ENCODE results near the gene DENND1B. TPM values are rescaled to one million over a fixed set of nuclear protein-coding genes. Genes with fewer than 3 reads are reported as not detected.

Gene DENND1B
- total RNA-seq, 1 experiment from 2014 or later: 20.9 TPM

- no peak overlapping the region for H3K4me3 Mint-ChIP-seq (ENCODE audit: unreplicated experiment)
- H3K36me3 Mint-ChIP-seq (ENCODE audit: insufficient read depth, unreplicated experiment): peaks cover 8% of the 10 kb centered on the region
- intact Hi-C loops (cut with micrococcal nuclease): no loop called here
- TF ChIP-seq CTCF (IDR thresholded peaks at IDR 0.05; ENCODE audit: unreplicated experiment): no peak
- H3K27me3 Mint-ChIP-seq (ENCODE audit: insufficient read depth, unreplicated experiment): no peaks in the 10 kb centered on the region
- POLR2A ChIA-PET: interaction anchor here (0.5 kb wide), 1 partner anchor 505 kb away, joined by 3 read pairs; no protein-coding TSS in a partner anchor
- CTCF ChIA-PET: interaction anchor here (0.6 to 1.0 kb wide), 2 partner anchors 166 to 180 kb away, joined by 4 read pairs; no protein-coding TSS in a partner anchor
- H3K4me1 Mint-ChIP-seq (ENCODE audit: insufficient read depth, unreplicated experiment): peaks cover 16% of the 10 kb centered on the region
- no TSS peak for BruUV-seq (replicated peaks)
- H3K27ac Mint-ChIP-seq (ENCODE audit: low read depth, unreplicated experiment): no peak overlapping the region
- no peak for DNase-seq (ENCODE audit: unreplicated experiment)
- peaks cover 13% of the 10 kb centered on the region for H3K9me3 Mint-ChIP-seq (ENCODE audit: unreplicated experiment)
Observed at GRCh38 chr1:197688233-197688632, 87.0 kb downstream of the DENND1B start.

GRCh38 chr1:197686702-197687355 lies 88.5 kb downstream of the DENND1B start:
- no peak for DNase-seq (ENCODE audit: unreplicated experiment)
- ChIA-PET CTCF (interaction anchor here (0.6 to 1.0 kb wide), 3 partner anchors 182 to 228 kb away, joined by 3 to 7 read pairs (median 3); no protein-coding TSS in a partner anchor), POLR2A (interaction anchor here (1.2 kb wide), 1 partner anchor 89 kb away, joined by 3 read pairs; the partner anchor contains the start of gene DENND1B)
- BruUV-seq (replicated peaks): no TSS peak
- no peak for TF ChIP-seq CTCF (IDR thresholded peaks at IDR 0.05; ENCODE audit: unreplicated experiment)
- Mint-ChIP-seq H3K27me3 (ENCODE audit: insufficient read depth, unreplicated experiment) (no peaks in the 10 kb centered on the region), H3K9me3 (ENCODE audit: unreplicated experiment) (peaks cover 13% of the 10 kb centered on the region), H3K4me3 (ENCODE audit: unreplicated experiment) (no peak overlapping the region), H3K36me3 (ENCODE audit: insufficient read depth, unreplicated experiment) (peaks cover 8% of the 10 kb centered on the region), H3K4me1 (ENCODE audit: insufficient read depth, unreplicated experiment) (peaks cover 21% of the 10 kb centered on the region), H3K27ac (ENCODE audit: low read depth, unreplicated experiment) (no peak overlapping the region)
- intact Hi-C loops (cut with micrococcal nuclease): no loop called here

- intact Hi-C loops (cut with micrococcal nuclease): no loop called here
- Mint-ChIP-seq H3K27ac (ENCODE audit: low read depth, unreplicated experiment) (no peak overlapping the region), H3K36me3 (ENCODE audit: insufficient read depth, unreplicated experiment) (peaks cover 8% of the 10 kb centered on the region), H3K4me3 (ENCODE audit: unreplicated experiment) (no peak overlapping the region), H3K9me3 (ENCODE audit: unreplicated experiment) (peaks cover 13% of the 10 kb centered on the region), H3K4me1 (ENCODE audit: insufficient read depth, unreplicated experiment) (peaks cover 21% of the 10 kb centered on the region), H3K27me3 (ENCODE audit: insufficient read depth, unreplicated experiment) (no peaks in the 10 kb centered on the region)
- no peak for TF ChIP-seq CTCF (IDR thresholded peaks at IDR 0.05; ENCODE audit: unreplicated experiment)
- ChIA-PET POLR2A (interaction anchor here (0.7 to 1.2 kb wide), 2 partner anchors 70 to 89 kb away, joined by 3 read pairs; partner anchors contain the start of gene DENND1B), CTCF (interaction anchor here (0.6 to 1.0 kb wide), 2 partner anchors 79 to 183 kb away, joined by 3 to 4 read pairs; no protein-coding TSS in a partner anchor)
- no peak for DNase-seq (ENCODE audit: unreplicated experiment)
- BruUV-seq (replicated peaks): no TSS peak
Observed at GRCh38 chr1:197686231-197686630, 89.0 kb downstream of the DENND1B start.

- Mint-ChIP-seq H3K36me3 (ENCODE audit: insufficient read depth, unreplicated experiment) (peaks cover 8% of the 10 kb centered on the region), H3K27ac (ENCODE audit: low read depth, unreplicated experiment) (no peak overlapping the region), H3K27me3 (ENCODE audit: insufficient read depth, unreplicated experiment) (no peaks in the 10 kb centered on the region), H3K4me1 (ENCODE audit: insufficient read depth, unreplicated experiment) (peaks cover 21% of the 10 kb centered on the region), H3K4me3 (ENCODE audit: unreplicated experiment) (no peak overlapping the region), H3K9me3 (ENCODE audit: unreplicated experiment) (peaks cover 13% of the 10 kb centered on the region)
- BruUV-seq (replicated peaks): no TSS peak
- intact Hi-C loops (cut with micrococcal nuclease): no loop called here
- CTCF ChIA-PET: interaction anchor here (0.6 to 1.0 kb wide), 2 partner anchors 78 to 183 kb away, joined by 3 to 4 read pairs; no protein-coding TSS in a partner anchor
- no peak for TF ChIP-seq CTCF (IDR thresholded peaks at IDR 0.05; ENCODE audit: unreplicated experiment)
- POLR2A ChIA-PET: interaction anchor here (0.7 to 1.2 kb wide), 2 partner anchors 70 to 90 kb away, joined by 3 read pairs; partner anchors contain the start of gene DENND1B
- DNase-seq (ENCODE audit: unreplicated experiment): no peak
Observed at GRCh38 chr1:197685785-197686184, 89.5 kb downstream of the DENND1B start.
